A549 (cell line): ENCODE measurements around the gene PLCB1. TPM values are rescaled to one million over a fixed set of nuclear protein-coding genes. Genes with fewer than 3 reads are reported as not detected.

Source experiments
- ATAC-seq, 2 experiments: fragments of 200-7000 bp in 1 of 2; fragments of >200 bp in 1 of 2; cut with Nextera tagmentation in 1 of 2; cut with Tn5 transposase in 1 of 2; 3 replicates each; pipeline versions ENCODE4 v1.8.0 to v1.9.1; 2018 to 2020; ENCODE audit warnings: mild to moderate bottlenecking in 1 of 2, moderate library complexity in 1 of 2
- CTCF ChIA-PET: fragments of 300-600 bp; sonication (Branson Sonifier 250); formaldehyde crosslinking; extraction: SDS; loops from one replicate; lab custom pipeline; 2021; ENCODE audit warnings: antibody characterized with exemption, inconsistent platforms; lab: Yijun Ruan, JAX
- POLR2A ChIA-PET: fragments of 350-600 bp; formaldehyde crosslinking; extraction: SDS; loops from one replicate; lab custom pipeline; 2021; ENCODE audit warnings: antibody characterized with exemption, inconsistent platforms; lab: Yijun Ruan, JAX
- DNase-seq, 2 experiments: peaks; one replicate each; pipeline versions ENCODE4 v3.0.0 to v3.0.0-alpha.2; 2011 to 2016; ENCODE audit warnings: low read depth in 1 of 2, low spot score in 1 of 2
- FAIRE-seq: peaks from 2 replicates; lab custom pipeline; 2011; peaks lifted over from hg19 to GRCh38; lab: Jason Lieb, UNC
- H3K27ac ChIP-seq, 2 experiments: fragments of >200 bp; sonication (Bioruptor Twin); formaldehyde crosslinking; 3 replicates each; pipeline ENCODE4 v1.5.1; 2016 to 2017
- H3K4me1 ChIP-seq: fragments of >200 bp; sonication (Bioruptor Twin); formaldehyde crosslinking; 3 replicates; pipeline ENCODE4 v1.6.1; 2016
- H3K4me2 ChIP-seq: fragments of >200 bp; sonication (Bioruptor Twin); formaldehyde crosslinking; 3 replicates; pipeline ENCODE4 v1.6.1; 2016
- H3K4me3 ChIP-seq: fragments of >200 bp; sonication (Bioruptor Twin); formaldehyde crosslinking; 3 replicates; pipeline ENCODE4 v1.5.1; 2016
- H3K9me3 ChIP-seq: fragments of >200 bp; sonication (Bioruptor Twin); formaldehyde crosslinking; 3 replicates; pipeline ENCODE4 v1.6.1; 2016
- BHLHE40 ChIP-seq: IDR thresholded peaks from 2 replicates; pipeline ENCODE4 v1.6.1; 2012; ENCODE audit warnings: low read depth, low read length, inconsistent platforms
- CBX2 ChIP-seq: fragments of 200-600 bp; sonication (generic); IDR thresholded peaks from 2 replicates; pipeline ENCODE4 v1.6.1; 2016; ENCODE audit warnings: low read depth, mild to moderate bottlenecking, borderline replicate concordance
- CBX8 ChIP-seq: fragments of 200-600 bp; sonication (generic); IDR thresholded peaks from 2 replicates; pipeline ENCODE4 v1.6.1; 2016
- CEBPB ChIP-seq, 2 experiments: fragments of >200 bp in 1 of 2; sonication (Bioruptor Twin) in 1 of 2; formaldehyde crosslinking in 1 of 2; IDR thresholded peaks; 2 replicates each; pipeline ENCODE4 v1.6.1; 2012 to 2016
- CTCF ChIP-seq: fragments of >200 bp; sonication (Bioruptor Twin); formaldehyde crosslinking; IDR thresholded peaks from 3 replicates; pipeline ENCODE4 v1.5.1; 2016
- E2F6 ChIP-seq: IDR thresholded peaks from 2 replicates; pipeline ENCODE4 v1.6.1; 2012; ENCODE audit warnings: low read depth, borderline replicate concordance
- EHF ChIP-seq: fragments of 250-450 bp; sonication (Bioruptor Pico); IDR thresholded peaks from 2 replicates; pipeline ENCODE4 v1.5.0; 2020; ENCODE audit warnings: mild to moderate bottlenecking
- FOSB ChIP-seq: fragments of 250-450 bp; sonication (Bioruptor Pico); IDR thresholded peaks from 2 replicates; pipeline ENCODE4 v1.5.0; 2020; ENCODE audit warnings: mild to moderate bottlenecking, moderate library complexity
- FOSL2 ChIP-seq, 2 experiments: fragments of 450-650 bp in 1 of 2; fragments of >200 bp in 1 of 2; sonication (Bioruptor Twin) in 1 of 2; formaldehyde crosslinking; IDR thresholded peaks; 2 replicates each; pipeline versions ENCODE4 v1.5.0 to v1.6.1; 2016 to 2020; ENCODE audit warnings: mild to moderate bottlenecking in 1 of 2, moderate library complexity in 1 of 2
- GATA3 ChIP-seq: IDR thresholded peaks from 2 replicates; pipeline ENCODE4 v1.6.1; 2012; ENCODE audit warnings: borderline replicate concordance
- HDAC2 ChIP-seq: fragments of 200-600 bp; sonication (generic); IDR thresholded peaks from 2 replicates; pipeline ENCODE4 v1.6.1; 2016
- HES2 ChIP-seq: fragments of >200 bp; sonication (Bioruptor Twin); formaldehyde crosslinking; IDR thresholded peaks from 2 replicates; pipeline ENCODE4 v1.6.1; 2016
- HOXA7 ChIP-seq: fragments of 250-450 bp; sonication (Bioruptor Pico); IDR thresholded peaks from 2 replicates; pipeline ENCODE4 v1.5.0; 2020; ENCODE audit warnings: mild to moderate bottlenecking, moderate library complexity
- HOXB5 ChIP-seq: fragments of 250-450 bp; sonication (Bioruptor Pico); IDR thresholded peaks from 2 replicates; pipeline ENCODE4 v1.5.0; 2020; ENCODE audit warnings: mild to moderate bottlenecking, moderate library complexity
- JUN ChIP-seq, 2 experiments: fragments of >200 bp; sonication (Bioruptor Twin); formaldehyde crosslinking; IDR thresholded peaks; 2 replicates in 1 of 2; 3 replicates in 1 of 2; pipeline ENCODE4 v1.6.1; 2016 to 2017
- MAFK ChIP-seq: fragments of 450-650 bp; IDR thresholded peaks from 2 replicates; pipeline ENCODE4 v1.6.1; 2014; ENCODE audit not compliant: partially characterized antibody
- MAZ ChIP-seq: fragments of 150-350 bp; IDR thresholded peaks from 2 replicates; pipeline ENCODE4 v1.6.1; 2014; ENCODE audit warnings: antibody characterized with exemption, low read depth, low read length, borderline replicate concordance
- NFE2L2 ChIP-seq: fragments of 150-350 bp; conservative IDR thresholded peaks from 2 replicates; pipeline ENCODE4 v1.6.1; 2014; ENCODE audit warnings: low read length
- NPAS2 ChIP-seq: fragments of 250-450 bp; sonication (Bioruptor Pico); IDR thresholded peaks from 2 replicates; pipeline ENCODE4 v1.8.0; 2022; ENCODE audit warnings: mild to moderate bottlenecking, moderate library complexity, borderline replicate concordance
- NR3C1 ChIP-seq: fragments of >200 bp; sonication (Bioruptor Twin); formaldehyde crosslinking; IDR thresholded peaks from 3 replicates; pipeline ENCODE4 v1.6.1; 2017
- PHF8 ChIP-seq: fragments of 200-600 bp; sonication (generic); IDR thresholded peaks from 2 replicates; pipeline ENCODE4 v1.6.1; 2016; ENCODE audit warnings: low read depth, mild to moderate bottlenecking, antibody characterized with exemption, moderate library complexity, borderline replicate concordance
- RAD21 ChIP-seq, 2 experiments: fragments of >200 bp in 1 of 2; sonication (Bioruptor Twin) in 1 of 2; formaldehyde crosslinking in 1 of 2; IDR thresholded peaks in 1 of 2; conservative IDR thresholded peaks in 1 of 2; 2 replicates in 1 of 2; 3 replicates in 1 of 2; pipeline ENCODE4 v1.6.1; 2012 to 2018; ENCODE audit warnings: inconsistent platforms in 1 of 2
- RFX5 ChIP-seq: fragments of 450-650 bp; IDR thresholded peaks from 2 replicates; pipeline ENCODE4 v1.7.1; 2014; ENCODE audit warnings: antibody characterized with exemption, mild to moderate bottlenecking, moderate library complexity
- SREBF2 ChIP-seq: fragments of 450-650 bp; IDR thresholded peaks from 2 replicates; pipeline ENCODE4 v1.6.1; 2014; ENCODE audit warnings: mild to moderate bottlenecking, moderate library complexity
- ZC3H11A ChIP-seq: fragments of 450-650 bp; IDR thresholded peaks from 2 replicates; pipeline ENCODE4 v1.6.1; 2014; ENCODE audit warnings: antibody characterized with exemption, mild to moderate bottlenecking
- ZNF302 ChIP-seq: fragments of 250-450 bp; sonication (Bioruptor Pico); IDR thresholded peaks from 2 replicates; pipeline ENCODE4 v1.9.0; 2021; ENCODE audit warnings: inconsistent platforms, mild to moderate bottlenecking, moderate library complexity
- ZSCAN20 ChIP-seq: fragments of 250-450 bp; sonication (Bioruptor Pico); IDR thresholded peaks from 2 replicates; pipeline ENCODE4 v1.8.0; 2022; ENCODE audit warnings: mild to moderate bottlenecking, moderate library complexity
- WGBS: methylation state at CpG from one replicate; pipeline ENCODE4 v1.1.6; 2017; ENCODE audit errors: missing lambda C conversion rate; 5-methylcytosine and 5-hydroxymethylcytosine counted together
- polyA plus RNA-seq, 4 experiments: library from polyadenylated mRNA; depleted of rRNA in 3 of 4; stranded (reverse); fragments of >200 nt; fragmentation: RNase III in 1 of 4; extraction: RNeasy Plus Mini Kit Qiagen cat#74134 plus additional on column Dnase treatment in 1 of 4; gene quantifications; 2 replicates in 3 of 4; 3 replicates in 1 of 4; pipeline ENCODE4 v1.2.3, GENCODE V29; 2011 to 2017
- TF ChIP-seq, protein P1 (sequence below): fragments of 150-350 bp; IDR thresholded peaks from 2 replicates; pipeline ENCODE4 v1.6.1; 2014; ENCODE audit warnings: low read depth, mild to moderate bottlenecking, low read length
- TF ChIP-seq, protein P2 (sequence below): fragments of 250-450 bp; sonication (Bioruptor Pico); IDR thresholded peaks from 2 replicates; pipeline ENCODE4 v1.5.0; 2021; ENCODE audit warnings: mild to moderate bottlenecking, moderate library complexity, borderline replicate concordance

Gene PLCB1
- polyA plus RNA-seq, 2 of the 4 experiments (the other 2 are of a cell fraction): 0.97 to 6.3 TPM

GRCh38 chr20:8145246-8146168, 13.4 kb downstream of the PLCB1 start:
- DNase-seq (no peak), FAIRE-seq (no peak), ATAC-seq (no peak)
- WGBS: 60% methylated on average over 8 of the region's 8 CpGs
- ChIA-PET CTCF (no interaction called here), POLR2A (no interaction called here)
- H3K27ac ChIP-seq: no peak overlapping the region
- no peaks in the 10 kb centered on the region for H3K9me3 ChIP-seq
- no peaks in the 10 kb centered on the region for H3K4me1 ChIP-seq
- no peak overlapping the region for H3K4me2 ChIP-seq
- TF ChIP-seq RFX5 (no peak), HOXA7 (no peak), EHF (CRISPR knock-in tag) (no peak), MAZ (no peak), CTCF (no peak), FOSB (no peak), NPAS2 (no peak), SREBF2 (no peak), HOXB5 (CRISPR knock-in tag) (no peak)
- H3K4me3 ChIP-seq: no peak overlapping the region

GRCh38 chr20:8147476-8147875, 15.4 kb downstream of the PLCB1 start:
- Histone ChIP-seq H3K4me1 (peaks cover 6% of the 10 kb centered on the region; the same call in 1 of the 3 replicates), H3K9me3 (no peaks in the 10 kb centered on the region), H3K4me2 (no peak overlapping the region), H3K27ac (no peak overlapping the region), H3K4me3 (no peak overlapping the region)
- ChIA-PET POLR2A (no interaction called here), CTCF (interaction anchor here (0.6 to 0.8 kb wide), 2 partner anchors 239 to 1802 kb away, joined by 5 read pairs; no protein-coding TSS in a partner anchor)
- FAIRE-seq (no peak), DNase-seq (no peak), ATAC-seq (no peak)
- TF ChIP-seq HDAC2 (no peak), ZC3H11A (no peak), FOSL2 (IDR thresholded peaks at IDR 0.05) (no peak), FOSL2 (CRISPR knock-in tag; IDR thresholded peaks at IDR 0.05) (no peak), CEBPB (IDR thresholded peaks at IDR 0.05) (no peak), ZSCAN20 (CRISPR knock-in tag) (no peak), HES2 (no peak), RAD21 (conservative IDR thresholded peaks at IDR 0.05 in 1 of 2, IDR thresholded peaks at IDR 0.05 in 1 of 2) (no peak), BHLHE40 (no peak), HOXB5 (CRISPR knock-in tag) (no peak), E2F6 (no peak), CBX2 (no peak)
- TF ChIP-seq, protein P1, sequence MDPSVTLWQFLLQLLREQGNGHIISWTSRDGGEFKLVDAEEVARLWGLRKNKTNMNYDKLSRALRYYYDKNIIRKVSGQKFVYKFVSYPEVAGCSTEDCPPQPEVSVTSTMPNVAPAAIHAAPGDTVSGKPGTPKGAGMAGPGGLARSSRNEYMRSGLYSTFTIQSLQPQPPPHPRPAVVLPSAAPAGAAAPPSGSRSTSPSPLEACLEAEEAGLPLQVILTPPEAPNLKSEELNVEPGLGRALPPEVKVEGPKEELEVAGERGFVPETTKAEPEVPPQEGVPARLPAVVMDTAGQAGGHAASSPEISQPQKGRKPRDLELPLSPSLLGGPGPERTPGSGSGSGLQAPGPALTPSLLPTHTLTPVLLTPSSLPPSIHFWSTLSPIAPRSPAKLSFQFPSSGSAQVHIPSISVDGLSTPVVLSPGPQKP: no peak
- 52% methylated on average over 3 of the region's 3 CpGs for WGBS

DNA sequence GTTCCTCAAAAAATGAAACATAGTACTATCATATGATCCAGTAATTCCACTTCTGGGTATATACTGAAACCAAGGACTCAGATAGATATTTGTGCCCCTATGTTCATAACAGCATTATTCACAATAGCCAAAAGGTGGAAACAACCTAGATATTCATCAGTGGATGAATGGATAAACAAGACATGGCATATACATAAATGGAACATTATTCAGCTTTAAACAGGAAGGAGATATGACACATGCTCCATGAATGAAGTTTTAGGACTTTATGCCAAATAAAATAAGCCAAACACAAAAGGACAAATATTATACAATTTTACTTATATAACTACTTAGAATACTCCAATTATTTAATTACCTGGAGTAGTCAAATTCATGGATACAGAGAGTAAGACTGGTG, 16.4 kb downstream of the PLCB1 start:
- no peak for ATAC-seq
- ChIA-PET CTCF (no interaction called here), POLR2A (no interaction called here)
- no peak overlapping the region for H3K27ac ChIP-seq
- H3K4me2 ChIP-seq: no peak overlapping the region
- H3K9me3 ChIP-seq: no peaks in the 10 kb centered on the region
- H3K4me3 ChIP-seq: no peak overlapping the region
- peaks cover 7% of the 10 kb centered on the region; the same call in 1 of the 3 replicates for H3K4me1 ChIP-seq
- FAIRE-seq: no peak
- DNase-seq: no peak
- no peak for TF ChIP-seq ZNF302 (CRISPR knock-in tag)
- no peak for TF ChIP-seq CBX8
- no peak for TF ChIP-seq NPAS2
- TF ChIP-seq JUN (IDR thresholded peaks at IDR 0.05): no peak
- TF ChIP-seq MAFK: no peak
- no peak for TF ChIP-seq GATA3
- no peak for TF ChIP-seq NFE2L2
- TF ChIP-seq, protein P2, sequence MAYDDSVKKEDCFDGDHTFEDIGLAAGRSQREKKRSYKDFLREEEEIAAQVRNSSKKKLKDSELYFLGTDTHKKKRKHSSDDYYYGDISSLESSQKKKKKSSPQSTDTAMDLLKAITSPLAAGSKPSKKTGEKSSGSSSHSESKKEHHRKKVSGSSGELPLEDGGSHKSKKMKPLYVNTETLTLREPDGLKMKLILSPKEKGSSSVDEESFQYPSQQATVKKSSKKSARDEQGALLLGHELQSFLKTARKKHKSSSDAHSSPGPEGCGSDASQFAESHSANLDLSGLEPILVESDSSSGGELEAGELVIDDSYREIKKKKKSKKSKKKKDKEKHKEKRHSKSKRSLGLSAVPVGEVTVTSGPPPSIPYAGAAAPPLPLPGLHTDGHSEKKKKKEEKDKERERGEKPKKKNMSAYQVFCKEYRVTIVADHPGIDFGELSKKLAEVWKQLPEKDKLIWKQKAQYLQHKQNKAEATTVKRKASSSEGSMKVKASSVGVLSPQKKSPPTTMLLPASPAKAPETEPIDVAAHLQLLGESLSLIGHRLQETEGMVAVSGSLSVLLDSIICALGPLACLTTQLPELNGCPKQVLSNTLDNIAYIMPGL (CRISPR knock-in tag): no peak
- TF ChIP-seq HES2: no peak
- no peak for TF ChIP-seq EHF (CRISPR knock-in tag)
- no peak for TF ChIP-seq SREBF2
- TF ChIP-seq NR3C1: no peak
- no peak for TF ChIP-seq PHF8
- TF ChIP-seq HDAC2: no peak
- TF ChIP-seq FOSL2 (IDR thresholded peaks at IDR 0.05): no peak
- no peak for TF ChIP-seq FOSL2 (CRISPR knock-in tag; IDR thresholded peaks at IDR 0.05)
